Measurements from ENCODE around the gene ERN2. TPM values are rescaled to one million over a fixed set of nuclear protein-coding genes. Genes with fewer than 3 reads are reported as not detected.

ERN2 gene
- total and polyA plus RNA-seq, 9 of the 15 experiments (the other 6 are each of a cell fraction or from before 2014, with no cell fraction given), result 0.07 to 1.5 (median 0.51) TPM; not detected in 3

DNA sequence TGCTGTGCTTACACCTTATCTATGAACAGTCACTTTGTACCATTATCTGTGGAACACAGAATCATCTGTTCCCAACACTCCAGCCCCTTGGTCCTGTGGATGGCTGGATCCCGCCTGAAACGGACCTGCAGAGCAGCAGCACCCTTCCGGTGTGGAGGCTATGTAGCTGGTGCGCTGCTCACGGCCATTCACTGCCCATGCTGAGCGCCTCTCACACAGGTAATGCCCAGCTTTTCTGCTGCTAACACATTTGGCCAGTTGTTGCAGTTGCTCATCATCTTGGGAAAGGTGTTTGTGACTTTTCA is 45.7 kb downstream of the ERN2 start (continued):
- no peak for TF ChIP-seq NCOA2 (IDR thresholded peaks at IDR 0.05; ENCODE audit: partially characterized antibody in 2 of 2)
- no peak for TF ChIP-seq ILF3 (IDR thresholded peaks at IDR 0.05; ENCODE audit: borderline replicate concordance)
- TF ChIP-seq SOX6 (IDR thresholded peaks at IDR 0.05), result peak; percentile 84; the same call in 1 of the 2 replicates
- TF ChIP-seq ZKSCAN1 (IDR thresholded peaks at IDR 0.05; ENCODE audit: low read depth, low read length), result 0 out of 2 replicates have a peak, but pooled peaks have one; percentile 27
- no peak for TF ChIP-seq DACH1 (IDR thresholded peaks at IDR 0.05; ENCODE audit: partially characterized antibody)
- TF ChIP-seq COPS2 (conservative IDR thresholded peaks at IDR 0.05), result no peak
- no peak for TF ChIP-seq PRPF4 (IDR thresholded peaks at IDR 0.05; ENCODE audit: insufficient read depth, low read depth, low read length, poor library complexity, severe bottlenecking)
- TF ChIP-seq GATA2 (CRISPR knock-in tag; IDR thresholded peaks at IDR 0.05), result peak; percentile 95
- no peak for TF ChIP-seq ARID4B (CRISPR knock-in tag; IDR thresholded peaks at IDR 0.05)
- TF ChIP-seq HNRNPLL (IDR thresholded peaks at IDR 0.05; ENCODE audit: low read depth, low read length, poor library complexity, severe bottlenecking), result no peak
- TF ChIP-seq ZMIZ1 (IDR thresholded peaks at IDR 0.05; ENCODE audit: low read depth in 2 of 2, low read length in 2 of 2), result peak in 1 of 2 experiments; percentile 82; a peak in 2 of 4 replicates
- TF ChIP-seq, protein P1, sequence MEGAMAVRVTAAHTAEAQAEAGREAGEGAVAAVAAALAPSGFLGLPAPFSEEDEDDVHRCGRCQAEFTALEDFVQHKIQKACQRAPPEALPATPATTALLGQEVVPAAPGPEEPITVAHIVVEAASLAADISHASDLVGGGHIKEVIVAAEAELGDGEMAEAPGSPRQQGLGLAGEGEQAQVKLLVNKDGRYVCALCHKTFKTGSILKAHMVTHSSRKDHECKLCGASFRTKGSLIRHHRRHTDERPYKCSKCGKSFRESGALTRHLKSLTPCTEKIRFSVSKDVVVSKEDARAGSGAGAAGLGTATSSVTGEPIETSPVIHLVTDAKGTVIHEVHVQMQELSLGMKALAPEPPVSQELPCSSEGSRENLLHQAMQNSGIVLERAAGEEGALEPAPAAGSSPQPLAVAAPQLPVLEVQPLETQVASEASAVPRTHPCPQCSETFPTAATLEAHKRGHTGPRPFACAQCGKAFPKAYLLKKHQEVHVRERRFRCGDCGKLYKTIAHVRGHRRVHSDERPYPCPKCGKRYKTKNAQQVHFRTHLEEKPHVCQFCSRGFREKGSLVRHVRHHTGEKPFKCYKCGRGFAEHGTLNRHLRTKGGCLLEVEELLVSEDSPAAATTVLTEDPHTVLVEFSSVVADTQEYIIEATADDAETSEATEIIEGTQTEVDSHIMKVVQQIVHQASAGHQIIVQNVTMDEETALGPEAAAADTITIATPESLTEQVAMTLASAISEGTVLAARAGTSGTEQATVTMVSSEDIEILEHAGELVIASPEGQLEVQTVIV (CRISPR knock-in tag; IDR thresholded peaks at IDR 0.05; ENCODE audit: borderline replicate concordance), result no peak
- TF ChIP-seq GABPB1 (CRISPR knock-in tag; IDR thresholded peaks at IDR 0.05), result peak; percentile 84
- TF ChIP-seq BRD9 (IDR thresholded peaks at IDR 0.05; ENCODE audit: low read depth, partially characterized antibody), result no peak
- no peak for TF ChIP-seq FOS (IDR thresholded peaks at IDR 0.05; ENCODE audit: extremely low read depth, insufficient read length)
- 0 out of 2 replicates have a peak, but pooled peaks have one; percentile 28 for TF ChIP-seq TARDBP (IDR thresholded peaks at IDR 0.05)
- peak; percentile 66 for TF ChIP-seq FOSL1 (tag; conservative IDR thresholded peaks at IDR 0.05)
